ENCODE results near the gene NFE2L3.

NFE2L3 gene, protein sequence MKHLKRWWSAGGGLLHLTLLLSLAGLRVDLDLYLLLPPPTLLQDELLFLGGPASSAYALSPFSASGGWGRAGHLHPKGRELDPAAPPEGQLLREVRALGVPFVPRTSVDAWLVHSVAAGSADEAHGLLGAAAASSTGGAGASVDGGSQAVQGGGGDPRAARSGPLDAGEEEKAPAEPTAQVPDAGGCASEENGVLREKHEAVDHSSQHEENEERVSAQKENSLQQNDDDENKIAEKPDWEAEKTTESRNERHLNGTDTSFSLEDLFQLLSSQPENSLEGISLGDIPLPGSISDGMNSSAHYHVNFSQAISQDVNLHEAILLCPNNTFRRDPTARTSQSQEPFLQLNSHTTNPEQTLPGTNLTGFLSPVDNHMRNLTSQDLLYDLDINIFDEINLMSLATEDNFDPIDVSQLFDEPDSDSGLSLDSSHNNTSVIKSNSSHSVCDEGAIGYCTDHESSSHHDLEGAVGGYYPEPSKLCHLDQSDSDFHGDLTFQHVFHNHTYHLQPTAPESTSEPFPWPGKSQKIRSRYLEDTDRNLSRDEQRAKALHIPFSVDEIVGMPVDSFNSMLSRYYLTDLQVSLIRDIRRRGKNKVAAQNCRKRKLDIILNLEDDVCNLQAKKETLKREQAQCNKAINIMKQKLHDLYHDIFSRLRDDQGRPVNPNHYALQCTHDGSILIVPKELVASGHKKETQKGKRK

DNA sequence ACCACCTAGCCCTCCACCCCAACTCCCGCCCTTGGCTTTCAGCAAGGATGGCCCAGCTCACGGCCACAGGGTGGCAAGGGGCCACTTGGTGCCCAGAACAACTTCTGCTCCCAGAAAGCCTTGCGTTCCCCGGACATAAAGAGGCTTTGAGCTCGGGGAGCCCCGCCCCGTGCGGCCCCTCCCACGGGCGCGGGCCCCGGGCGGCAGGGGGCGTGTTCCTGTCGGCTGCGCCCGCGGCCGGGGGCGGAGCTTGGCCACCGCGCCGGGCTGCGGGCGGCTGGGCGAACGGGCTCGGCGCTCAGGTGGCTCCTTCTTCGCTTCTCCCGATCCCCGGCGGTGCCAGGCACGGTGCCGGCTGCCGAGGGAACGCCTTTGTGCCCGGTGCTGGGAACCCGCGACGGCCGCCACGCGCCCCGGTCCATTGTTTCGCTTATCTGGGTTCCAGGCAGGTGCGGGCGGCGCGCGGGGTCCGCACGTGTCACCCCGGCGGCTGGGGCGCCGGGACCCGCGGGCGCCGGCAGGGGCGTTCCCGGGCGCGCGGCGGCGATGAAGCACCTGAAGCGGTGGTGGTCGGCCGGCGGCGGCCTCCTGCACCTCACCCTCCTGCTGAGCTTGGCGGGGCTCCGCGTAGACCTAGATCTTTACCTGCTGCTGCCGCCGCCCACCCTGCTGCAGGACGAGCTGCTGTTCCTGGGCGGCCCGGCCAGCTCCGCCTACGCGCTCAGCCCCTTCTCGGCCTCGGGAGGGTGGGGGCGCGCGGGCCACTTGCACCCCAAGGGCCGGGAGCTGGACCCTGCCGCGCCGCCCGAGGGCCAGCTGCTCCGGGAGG is at the start of gene NFE2L3:
Gene NFE2L3, plus strand, starts transcription at position 246 of the 829 bp plus-strand sequence. Its CDS starts 301 bp downstream, at position 547.
- peak; percentile 93 for DNase-seq (ENCODE audit: low read depth)
- TF ChIP-seq CTCF (IDR thresholded peaks at IDR 0.05; ENCODE audit: insufficient read depth, low read depth, low read length, missing control alignments): peak; percentile 5
- H3K4me3 ChIP-seq (ENCODE audit: low read depth, low read length): peak within 1 kb of the TSS; percentile 76

DNA sequence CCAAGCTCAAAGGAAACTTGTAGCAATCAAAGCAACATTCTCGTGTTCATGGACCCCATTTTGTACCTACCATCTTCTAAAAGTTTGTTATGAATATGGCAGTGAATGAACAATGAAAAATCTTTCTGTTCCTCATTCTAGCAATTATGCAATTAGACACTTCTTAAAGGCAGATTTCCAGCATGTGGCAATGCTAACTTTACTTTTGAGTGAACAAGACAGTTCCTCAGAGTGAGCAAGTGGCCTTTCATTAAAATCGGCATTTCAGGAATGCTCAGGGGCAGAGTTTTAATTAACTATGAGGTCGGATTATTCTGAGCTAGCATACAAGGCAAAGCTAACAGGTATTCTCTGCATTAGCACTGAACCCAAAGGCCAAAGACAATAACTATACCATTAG is 48.4 kb upstream of the NFE2L3 start:
- no peak for DNase-seq (ENCODE audit: low read depth)
- no peak overlapping the region for H3K4me3 ChIP-seq (ENCODE audit: low read depth, low read length)
- TF ChIP-seq CTCF (IDR thresholded peaks at IDR 0.05; ENCODE audit: insufficient read depth, low read depth, low read length, missing control alignments): no peak

DNA sequence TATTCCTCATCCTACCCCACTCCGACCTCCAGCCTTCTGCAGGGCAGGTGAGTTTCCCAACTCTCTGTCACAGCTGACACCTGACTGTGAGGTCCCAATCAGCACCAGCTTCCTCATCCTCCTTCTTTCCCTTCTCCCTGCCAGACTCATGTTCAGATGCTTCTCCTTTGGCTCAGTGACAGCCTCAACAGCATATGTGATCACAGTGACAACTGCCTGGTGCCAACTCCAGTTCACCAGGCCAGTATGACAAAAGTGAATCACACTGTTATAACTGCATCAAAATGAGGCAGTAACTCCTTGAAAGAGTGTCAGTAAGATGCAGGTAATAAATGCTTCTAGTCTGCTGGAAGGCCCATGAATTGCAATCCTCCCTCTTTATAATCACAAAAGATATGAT is 46.8 kb upstream of the NFE2L3 start:
- no peak overlapping the region for H3K4me3 ChIP-seq (ENCODE audit: low read depth, low read length)
- DNase-seq (ENCODE audit: low read depth): no peak
- TF ChIP-seq CTCF (IDR thresholded peaks at IDR 0.05; ENCODE audit: insufficient read depth, low read depth, low read length, missing control alignments): no peak

- TF ChIP-seq CTCF (IDR thresholded peaks at IDR 0.05; ENCODE audit: insufficient read depth, low read depth, low read length, missing control alignments): no peak
- no peak for DNase-seq (ENCODE audit: low read depth)
- H3K4me3 ChIP-seq (ENCODE audit: low read depth, low read length): no peak overlapping the region
Measured at GRCh38 chr7:26105931-26106330, 46.1 kb upstream of the NFE2L3 start.

- H3K4me3 ChIP-seq (ENCODE audit: low read depth, low read length): no peak overlapping the region
Measured at GRCh38 chr7:26112203-26112740, 39.7 kb upstream of the NFE2L3 start.

More at GRCh38 chr7:26112203-26112740, 39.7 kb upstream of the NFE2L3 start:
- DNase-seq (ENCODE audit: low read depth): no peak
- no peak for TF ChIP-seq CTCF (IDR thresholded peaks at IDR 0.05; ENCODE audit: insufficient read depth, low read depth, low read length, missing control alignments)

Data from GM12865 (cell line).